Gastroesophageal sphincter (tissue), 4 donors: Measurements from ENCODE around the gene GLO1. TPM values are rescaled to one million over a fixed set of nuclear protein-coding genes. Genes with fewer than 3 reads are reported as not detected.

ENCODE experiments used
- ATAC-seq: fragments of 150-250 bp; one replicate; pipeline ENCODE4 v1.9.1; 2016; ENCODE audit warnings: mild to moderate bottlenecking, moderate library complexity
- H3K27ac ChIP-seq, 4 donors: fragments of 200-600 bp; sonication (generic) in 3 of 4; 1 replicate in 3 of 4; 2 replicates in 1 of 4; pipeline ENCODE4 v1.5.1; 2016 to 2019
- H3K27me3 ChIP-seq: fragments of 200-600 bp; sonication (generic); one replicate; pipeline ENCODE4 v1.5.1; 2019
- H3K36me3 ChIP-seq, 2 donors: fragments of 200-600 bp; sonication (generic); one replicate each; pipeline ENCODE4 v1.5.1; 2019; ENCODE audit warnings: control low read depth in 1 of 2
- H3K4me1 ChIP-seq, 3 donors: fragments of 200-600 bp; sonication (generic); 1 replicate in 2 of 3; 2 replicates in 1 of 3; pipeline ENCODE4 v1.5.1; 2016 to 2019; ENCODE audit warnings: control low read depth in 2 of 3
- H3K4me3 ChIP-seq, 2 donors: fragments of 200-600 bp; sonication (generic); one replicate each; pipeline ENCODE4 v1.5.1; 2019; ENCODE audit warnings: mild to moderate bottlenecking in 1 of 2, moderate library complexity in 1 of 2
- H3K9me3 ChIP-seq, 3 donors: fragments of 200-600 bp; sonication (generic); one replicate each; pipeline ENCODE4 v1.5.1; 2017 to 2019; ENCODE audit warnings: control low read depth in 2 of 3
- CTCF ChIP-seq, 4 experiments: fragments of 200-600 bp in 2 of 4; fragments of 450-650 bp in 2 of 4; sonication (generic) in 1 of 4; IDR thresholded peaks; one replicate each; pipeline ENCODE4 v1.5.1; 2017 to 2019; ENCODE audit warnings: antibody characterized with exemption in 4 of 4, mild to moderate bottlenecking in 2 of 4, moderate library complexity in 2 of 4
- EP300 ChIP-seq: sonication (generic); formaldehyde crosslinking; IDR thresholded peaks from one replicate; pipeline ENCODE4 v1.6.1; 2017; ENCODE audit warnings: antibody characterized with exemption, mild to moderate bottlenecking
- POLR2A ChIP-seq, 2 donors: fragments of 450-650 bp; IDR thresholded peaks; one replicate each; pipeline ENCODE4 v1.6.1; 2017; ENCODE audit warnings: antibody characterized with exemption in 2 of 2, mild to moderate bottlenecking in 2 of 2, moderate library complexity in 1 of 2
- POLR2AphosphoS5 ChIP-seq: sonication (generic); formaldehyde crosslinking; IDR thresholded peaks from one replicate; pipeline ENCODE4 v1.6.1; 2017; ENCODE audit warnings: antibody characterized with exemption
- WGBS, 2 donors: methylation state at CpG; one replicate each; pipeline ENCODE4 v1.1.5; 2018; ENCODE audit warnings: low coverage in 1 of 2; 5-methylcytosine and 5-hydroxymethylcytosine counted together
- total RNA-seq, 4 donors: library from RNA; depleted of rRNA; stranded (reverse); fragments of >200 nt; gene quantifications; one replicate each; pipeline ENCODE4 v1.1.0, GENCODE V29; 2016

GLO1 gene
- total RNA-seq, 4 donors from 2014 or later = 72.3 to 109 (median 84.3) TPM

GRCh38 chr6:38681850-38682249 lies 21.1 kb downstream of the GLO1 start:
- Histone ChIP-seq H3K27ac (no peak overlapping the region), H3K4me1 (peaks cover 0 to 6% (median 0%) of the 10 kb centered on the region in 3 donors), H3K4me3 (no peak overlapping the region), H3K27me3 (no peaks in the 10 kb centered on the region), H3K9me3 (no peaks in the 10 kb centered on the region), H3K36me3 (peaks cover 3 to 80% of the 10 kb centered on the region in 2 donors)
- 100% methylated on average over 2 of the region's 2 CpGs for WGBS, 2 donors
- no peak for ATAC-seq
- TF ChIP-seq POLR2AphosphoS5 (no peak), POLR2A (IDR thresholded peaks at IDR 0.05) (no peak)

GRCh38 chr6:38679668-38680067 lies 23.3 kb downstream of the GLO1 start:
- H3K4me3 ChIP-seq = no peak overlapping the region
- peaks cover 3 to 95% of the 10 kb centered on the region in 2 donors for H3K36me3 ChIP-seq
- WGBS, 2 donors = 88 to 100% methylated on average over 1 of the region's 1 CpG
- TF ChIP-seq POLR2AphosphoS5 (no peak), CTCF (IDR thresholded peaks at IDR 0.05) (no peak), EP300 (no peak), POLR2A (IDR thresholded peaks at IDR 0.05) (no peak)
- H3K27me3 ChIP-seq = no peaks in the 10 kb centered on the region
- no peaks in the 10 kb centered on the region for H3K4me1 ChIP-seq
- no peak overlapping the region for H3K27ac ChIP-seq
- H3K9me3 ChIP-seq = no peaks in the 10 kb centered on the region
- ATAC-seq = no peak

GRCh38 chr6:38678178-38678760 lies 24.7 kb downstream of the GLO1 start:
- Histone ChIP-seq H3K4me1 (no peaks in the 10 kb centered on the region), H3K27ac (no peak overlapping the region), H3K4me3 (no peak overlapping the region), H3K36me3 (peaks cover 3 to 86% of the 10 kb centered on the region in 2 donors), H3K9me3 (no peaks in the 10 kb centered on the region), H3K27me3 (no peaks in the 10 kb centered on the region)
- 80 to 82% methylated on average over 1 to 4 of the region's 7 CpGs for WGBS, 2 donors
- no peak for ATAC-seq
- no peak for TF ChIP-seq EP300
- TF ChIP-seq POLR2A (IDR thresholded peaks at IDR 0.05) = no peak
- no peak for TF ChIP-seq CTCF (IDR thresholded peaks at IDR 0.05)
- TF ChIP-seq POLR2AphosphoS5 = no peak

- H3K36me3 ChIP-seq = peaks cover 0 to 74% of the 10 kb centered on the region in 2 donors
- H3K27ac ChIP-seq = no peak overlapping the region
Observed at GRCh38 chr6:38676974-38677544, 25.9 kb downstream of the GLO1 start.

More at GRCh38 chr6:38676974-38677544, 25.9 kb downstream of the GLO1 start:
- TF ChIP-seq POLR2AphosphoS5 (no peak), CTCF (IDR thresholded peaks at IDR 0.05) (no peak), EP300 (no peak), POLR2A (IDR thresholded peaks at IDR 0.05) (no peak)
- Histone ChIP-seq H3K4me3 (no peak overlapping the region), H3K4me1 (no peaks in the 10 kb centered on the region), H3K27me3 (no peaks in the 10 kb centered on the region), H3K9me3 (no peaks in the 10 kb centered on the region)
- 86 to 92% methylated on average over 1 of the region's 1 CpG for WGBS, 2 donors
- no peak for ATAC-seq
